IPS-NIHi11 (cell line): ENCODE measurements around the gene FNDC8.
"Not testable (repeated sequence)": the region's sequence is repeated elsewhere in the genome, so short reads cannot be mapped to it uniquely, and the experiment has no call there.

ENCODE experiments used
- DNase-seq: peaks from one replicate; pipeline ENCODE4 v3.0.0; 2012; ENCODE audit warnings: mixed read lengths, low spot score

Gene FNDC8

DNA sequence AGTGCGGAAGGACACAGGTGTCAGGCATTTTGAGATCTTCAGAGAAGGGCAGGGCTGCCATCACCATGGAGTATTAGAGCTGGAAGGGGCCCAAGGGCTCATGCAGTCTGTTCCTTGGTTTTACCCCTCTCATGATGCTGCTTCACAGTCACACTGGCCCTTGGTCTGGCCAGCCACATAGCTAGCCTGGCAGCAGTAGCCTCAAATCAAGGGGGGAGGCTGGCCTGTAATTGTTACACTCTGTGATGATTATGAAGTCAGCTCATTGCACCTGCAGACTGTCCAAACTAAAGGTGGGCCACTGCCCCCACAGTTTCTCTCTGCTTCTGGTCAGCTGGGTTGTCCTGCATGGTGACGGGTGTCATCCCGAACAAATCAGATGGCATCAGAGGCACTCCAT, at the start of gene FNDC8:
TSS of gene FNDC8 (plus strand) at position 301 of the 400 bp plus-strand sequence. CDS start at position 380, 79 bp downstream.
- no peak for DNase-seq

- no peak for DNase-seq
Observed at GRCh38 chr17:35073183-35073790, 48.1 kb upstream of the FNDC8 start.

DNA sequence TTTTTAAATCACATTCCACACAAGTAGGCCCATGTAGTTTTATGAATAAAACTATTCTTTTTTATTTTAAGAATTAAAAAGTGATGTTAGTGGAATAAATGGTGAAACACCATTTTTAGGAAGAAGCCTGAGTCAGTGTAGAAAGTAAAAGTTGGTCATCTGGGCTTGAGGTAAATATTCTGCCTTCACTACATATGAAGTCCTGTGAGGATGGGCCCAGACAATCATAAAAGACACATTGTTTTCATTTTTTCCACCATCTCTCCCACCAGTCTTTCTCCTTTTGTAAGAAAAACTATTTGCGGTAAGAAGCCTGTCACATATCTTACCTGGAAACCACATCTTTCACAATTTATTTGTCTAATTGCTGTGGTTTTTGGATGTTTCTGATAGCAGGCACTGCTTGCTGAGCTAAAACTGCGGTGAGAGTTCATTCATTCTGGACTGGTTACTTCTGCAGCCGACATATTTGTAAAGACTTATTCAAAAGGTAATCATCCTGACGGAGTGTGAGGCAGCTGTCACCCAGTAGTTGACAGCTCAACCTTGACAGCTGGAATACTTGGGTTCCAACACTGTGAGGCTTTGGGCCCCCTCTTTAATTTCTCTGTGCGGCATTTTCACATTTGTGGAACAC, 47.3 kb upstream of the FNDC8 start:
- no peak for DNase-seq

GRCh38 chr17:35074711-35075707, 46.4 kb upstream of the FNDC8 start:
- no peak for DNase-seq

DNA sequence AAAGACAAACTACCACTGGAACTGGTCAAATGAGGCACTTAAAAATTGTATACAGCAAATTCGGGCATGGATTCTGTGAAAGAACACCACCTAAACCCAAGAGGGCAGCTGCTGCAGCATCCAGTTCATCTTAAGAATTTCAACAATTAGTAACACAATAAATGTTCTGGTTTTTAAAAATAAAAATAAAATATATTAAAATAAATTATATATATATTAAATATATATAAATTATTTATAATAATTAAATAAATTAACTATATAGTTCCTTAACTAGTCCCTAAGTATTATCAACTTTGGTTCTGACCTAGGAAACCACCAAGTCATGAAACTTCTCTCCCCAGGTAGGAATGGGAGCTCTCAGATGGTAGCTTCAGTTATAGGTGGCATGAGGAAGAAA, 44.5 kb upstream of the FNDC8 start:
- no peak for DNase-seq

DNA sequence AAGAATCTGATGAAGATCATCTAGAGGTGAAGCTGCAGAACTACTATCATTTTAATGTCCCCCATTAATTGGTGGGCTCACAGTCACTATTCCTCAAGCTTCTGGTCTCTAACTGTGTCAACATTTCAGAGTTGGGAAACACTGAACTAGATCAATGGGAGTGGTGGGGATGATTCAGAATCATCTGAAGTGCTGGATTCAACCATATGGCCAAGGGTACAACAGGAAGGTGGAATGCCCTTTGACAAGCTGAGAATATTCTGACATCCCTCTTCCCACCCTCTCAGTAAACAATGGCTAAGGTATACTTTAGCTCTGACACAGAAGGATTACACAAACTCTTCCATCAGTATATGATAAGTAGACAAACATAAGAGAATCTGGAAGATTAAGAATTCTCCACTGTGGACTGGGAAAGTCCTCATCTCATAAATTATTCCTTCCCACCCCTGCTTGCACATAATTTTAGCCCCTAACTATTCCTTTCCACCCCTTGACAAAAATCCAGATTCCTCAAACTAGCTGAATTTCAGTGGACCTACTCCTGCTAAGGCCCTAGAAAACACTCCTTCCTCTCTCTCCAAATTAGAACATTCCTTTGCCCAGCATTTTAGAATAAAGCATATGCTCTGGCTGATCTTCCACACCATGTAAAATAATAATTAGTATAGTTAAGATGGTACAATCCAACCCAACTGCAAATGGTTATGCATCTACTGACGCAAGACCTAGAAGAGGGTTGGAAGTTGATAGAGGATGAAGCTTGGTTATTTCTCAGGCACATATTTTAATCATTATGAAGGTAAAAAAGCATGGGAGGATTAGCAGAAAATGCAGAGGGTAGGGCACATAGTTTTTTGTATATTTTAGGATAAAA, 41.6 kb upstream of the FNDC8 start:
- no peak for DNase-seq

DNA sequence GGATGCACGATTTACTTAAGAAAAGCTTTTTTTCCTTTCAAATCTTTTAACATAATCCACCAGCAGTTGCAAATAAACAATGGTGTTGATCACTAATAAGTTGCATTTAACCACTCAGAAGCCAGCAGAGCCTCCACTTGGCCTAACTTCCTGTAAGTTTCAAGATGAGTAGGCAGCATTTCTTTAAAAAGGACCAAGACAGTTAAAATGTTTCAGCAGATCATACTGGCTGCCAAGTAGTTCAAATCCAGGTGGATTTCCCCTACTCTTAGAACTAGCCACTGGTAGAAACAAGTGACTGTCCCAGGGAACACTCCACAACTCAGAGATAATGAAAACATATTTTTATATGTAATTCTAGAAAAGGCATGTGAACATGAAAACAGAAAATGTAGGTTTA, 40.9 kb upstream of the FNDC8 start:
- no peak for DNase-seq

DNA sequence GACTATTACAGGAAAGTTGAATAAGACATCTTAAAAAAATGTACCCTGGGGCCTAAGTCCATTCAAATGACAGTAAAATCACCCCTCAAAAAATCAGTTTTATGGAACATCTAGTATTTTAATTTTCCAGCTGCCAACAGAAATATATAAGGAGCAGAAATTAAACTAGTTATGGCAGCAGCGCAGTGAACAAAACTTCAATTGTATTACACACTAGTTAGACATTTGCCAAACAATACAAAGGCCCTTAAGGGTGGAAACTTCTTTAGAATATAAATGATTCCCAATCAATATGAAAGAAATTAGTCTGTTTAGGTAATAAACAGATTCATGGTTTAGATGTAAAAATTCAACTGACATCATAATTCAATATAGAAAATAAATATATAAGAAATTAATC, 39.8 kb upstream of the FNDC8 start:
- DNase-seq = no peak

DNA sequence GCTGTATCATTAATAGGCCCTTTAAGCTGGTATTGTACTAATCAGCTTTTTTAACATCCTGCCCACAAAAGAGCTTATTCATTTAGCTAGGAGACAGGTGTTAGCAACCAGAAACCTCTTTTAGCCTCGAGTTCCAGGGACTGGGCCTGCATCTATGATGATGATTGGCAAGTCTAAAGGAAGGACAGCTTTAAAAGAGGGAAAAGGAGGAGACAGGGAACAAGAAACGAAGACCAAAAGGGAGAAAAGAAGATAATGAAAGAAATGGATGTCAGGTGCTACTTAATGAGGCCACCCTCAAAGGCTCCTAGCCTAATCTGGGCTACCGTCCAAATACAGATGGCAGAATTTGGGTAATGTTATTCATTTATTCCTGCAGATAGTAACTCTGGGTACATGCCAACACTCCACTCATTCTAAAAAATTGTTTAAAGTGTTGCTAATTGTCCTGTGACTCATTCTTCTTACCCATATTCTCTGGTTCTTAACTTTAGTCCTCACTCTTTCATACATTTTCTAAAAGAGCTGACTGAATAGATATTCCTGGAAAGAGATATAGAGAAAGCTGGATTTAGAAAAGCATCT, 39.2 kb upstream of the FNDC8 start:
- no peak for DNase-seq

DNA sequence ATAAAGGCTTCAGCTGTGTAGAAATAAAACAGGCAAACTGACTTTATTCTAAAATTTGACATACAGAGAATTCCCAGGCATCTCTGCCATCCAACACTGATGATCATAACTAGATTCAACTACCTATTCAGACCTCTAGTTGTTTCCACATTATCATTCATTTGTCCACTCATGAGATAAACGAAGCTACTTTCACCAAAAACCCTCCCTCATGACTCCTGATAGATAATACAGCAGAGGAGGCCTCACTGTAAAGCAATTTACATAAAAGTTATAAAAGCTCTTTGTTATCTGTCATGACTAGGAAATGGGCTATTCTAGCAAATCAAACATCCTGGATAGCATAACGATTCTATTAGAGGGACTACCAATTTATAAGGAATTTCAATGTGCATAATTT, 38.3 kb upstream of the FNDC8 start:
- no peak for DNase-seq

GRCh38 chr17:35084987-35085386, 36.4 kb upstream of the FNDC8 start:
- DNase-seq = no peak

GRCh38 chr17:35086164-35086563, 35.3 kb upstream of the FNDC8 start:
- DNase-seq = no peak

GRCh38 chr17:35086931-35087573, 34.4 kb upstream of the FNDC8 start:
- no peak for DNase-seq

DNA sequence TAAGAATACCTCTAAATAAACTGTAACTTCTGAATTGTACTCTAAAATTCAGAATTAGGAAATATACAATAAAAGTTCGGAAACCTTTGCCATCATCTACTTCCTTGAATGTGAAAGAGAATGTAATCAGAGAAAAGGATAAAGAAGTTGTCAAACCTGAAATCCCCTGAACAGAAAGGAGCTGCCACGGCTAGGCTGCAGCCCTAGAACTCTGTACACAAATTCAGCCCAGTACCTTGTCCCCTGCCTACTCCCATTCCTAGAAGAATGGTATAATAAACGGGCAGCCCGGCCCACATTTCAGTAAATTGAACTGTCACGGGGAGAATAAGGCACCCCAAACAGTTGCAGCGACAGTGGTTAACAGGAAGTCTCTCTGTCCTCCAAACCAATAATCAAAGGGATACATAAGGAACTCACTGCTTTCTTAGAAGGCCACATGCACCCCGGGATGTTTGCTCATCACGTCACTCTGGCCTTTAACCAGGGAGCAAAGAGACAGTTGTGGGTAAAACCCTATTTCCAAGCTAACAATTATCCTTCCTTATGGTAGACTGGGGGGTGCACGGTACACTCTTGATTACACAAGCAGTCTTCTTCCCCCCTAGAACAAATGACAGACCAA, 33.6 kb upstream of the FNDC8 start:
- DNase-seq = no peak

DNA sequence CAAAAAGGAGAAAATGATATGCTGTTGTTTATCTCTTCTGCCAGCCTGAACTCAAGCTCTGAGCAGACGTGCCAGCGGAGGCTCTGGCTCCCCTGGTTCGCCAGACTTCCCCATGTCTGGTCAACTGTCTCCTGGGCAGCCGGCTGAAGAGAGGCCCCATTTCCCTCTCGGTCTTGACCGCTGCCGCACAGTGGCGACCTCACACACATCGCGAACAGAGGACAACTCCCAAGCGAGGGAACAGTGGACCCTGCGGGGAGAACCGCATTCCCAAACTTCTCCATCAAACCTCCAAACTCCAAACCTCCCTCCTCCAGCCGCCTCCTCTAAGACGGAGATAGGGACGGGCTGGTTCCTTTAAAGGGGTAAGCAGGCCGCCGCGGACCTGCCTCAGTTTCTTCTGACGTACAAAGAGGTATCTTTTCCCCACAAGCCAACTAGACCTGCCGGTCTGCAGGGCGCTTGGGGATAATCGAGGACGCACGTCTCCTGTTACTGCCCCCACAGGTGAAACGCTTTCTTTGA, 33.0 kb upstream of the FNDC8 start:
- peak; percentile 29 for DNase-seq

GRCh38 chr17:35088881-35089585, 32.4 kb upstream of the FNDC8 start:
- peak; percentile 92 for DNase-seq

DNA sequence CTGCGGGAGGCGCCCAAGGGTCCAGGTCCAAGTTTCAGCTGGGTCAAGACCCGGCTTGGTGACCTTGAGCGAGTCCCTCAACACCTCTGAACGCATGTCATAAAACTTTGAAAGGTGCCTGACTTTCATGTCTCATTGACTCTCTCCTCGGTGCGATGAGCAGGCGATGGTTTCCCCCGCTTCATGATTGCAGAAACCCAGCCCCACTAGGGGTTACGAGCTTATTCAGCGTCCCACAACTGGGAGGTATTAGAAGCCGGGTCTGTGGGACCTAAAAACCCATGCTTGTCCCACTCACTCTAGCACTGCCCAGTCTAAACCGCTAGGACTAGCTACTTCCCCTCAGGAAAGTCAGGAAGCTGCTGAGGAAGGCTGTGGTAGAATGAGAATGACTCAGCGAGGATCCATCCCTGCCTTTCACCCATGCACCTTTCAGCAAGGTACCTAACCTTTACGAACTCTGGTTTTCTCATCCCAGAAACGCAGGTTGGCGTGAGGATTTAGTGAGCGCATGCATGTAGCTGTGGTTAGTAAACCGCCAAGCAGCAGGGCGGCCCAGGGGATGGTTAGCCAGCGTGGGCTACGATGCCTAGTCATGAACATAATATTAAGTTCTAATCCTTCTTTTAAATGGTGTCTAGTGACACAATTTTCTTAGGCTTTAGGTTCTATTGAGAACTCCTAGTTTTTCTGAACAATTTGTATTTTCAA, 31.7 kb upstream of the FNDC8 start:
- peak; percentile 27 for DNase-seq

DNA sequence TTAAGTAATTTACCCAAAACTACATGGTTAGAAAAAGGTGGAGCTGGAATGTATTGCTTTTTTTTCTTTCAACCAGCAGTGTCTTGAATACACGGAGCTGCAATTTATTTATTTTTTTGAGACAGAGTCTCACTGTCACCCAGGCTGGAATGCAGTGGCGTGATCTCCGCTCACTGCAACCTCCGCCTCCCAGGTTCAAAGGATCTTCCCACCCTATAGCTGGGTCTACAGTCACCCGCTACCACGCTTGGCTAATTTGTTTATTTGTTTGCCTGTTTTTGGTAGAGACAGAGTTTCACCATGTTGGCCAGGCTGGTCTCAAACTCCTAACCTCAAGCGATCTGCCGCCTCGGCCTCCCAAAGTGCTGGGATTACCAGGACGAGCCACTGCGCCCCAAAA, 30.7 kb upstream of the FNDC8 start:
- DNase-seq = not testable (repeated sequence)

DNA sequence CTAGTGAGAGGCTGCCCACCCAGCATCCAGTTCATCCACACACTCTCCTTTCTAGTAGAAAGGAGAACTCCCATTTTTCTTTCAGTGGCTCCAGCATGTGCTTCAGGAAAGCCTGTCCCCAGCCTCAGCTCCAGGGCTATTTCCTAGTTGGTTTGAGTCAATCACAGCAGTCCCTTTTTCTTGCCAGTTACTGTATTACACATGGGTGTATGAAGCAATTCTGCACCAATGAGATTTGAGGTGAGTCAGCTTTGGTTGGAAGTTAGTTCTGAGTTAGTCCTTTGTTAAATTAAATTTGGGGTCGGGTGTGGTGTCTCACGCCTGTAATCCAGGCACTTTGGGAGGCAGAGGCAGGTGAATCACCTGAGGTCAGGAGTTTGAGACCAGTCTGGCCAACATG, 26.5 kb upstream of the FNDC8 start:
- DNase-seq = no peak
